ENCODE results near the gene CADPS2. TPM values are rescaled to one million over a fixed set of nuclear protein-coding genes. Genes with fewer than 3 reads are reported as not detected.

The CADPS2 gene
- total RNA-seq, 2 experiments from 2014 or later, result not detected

DNA sequence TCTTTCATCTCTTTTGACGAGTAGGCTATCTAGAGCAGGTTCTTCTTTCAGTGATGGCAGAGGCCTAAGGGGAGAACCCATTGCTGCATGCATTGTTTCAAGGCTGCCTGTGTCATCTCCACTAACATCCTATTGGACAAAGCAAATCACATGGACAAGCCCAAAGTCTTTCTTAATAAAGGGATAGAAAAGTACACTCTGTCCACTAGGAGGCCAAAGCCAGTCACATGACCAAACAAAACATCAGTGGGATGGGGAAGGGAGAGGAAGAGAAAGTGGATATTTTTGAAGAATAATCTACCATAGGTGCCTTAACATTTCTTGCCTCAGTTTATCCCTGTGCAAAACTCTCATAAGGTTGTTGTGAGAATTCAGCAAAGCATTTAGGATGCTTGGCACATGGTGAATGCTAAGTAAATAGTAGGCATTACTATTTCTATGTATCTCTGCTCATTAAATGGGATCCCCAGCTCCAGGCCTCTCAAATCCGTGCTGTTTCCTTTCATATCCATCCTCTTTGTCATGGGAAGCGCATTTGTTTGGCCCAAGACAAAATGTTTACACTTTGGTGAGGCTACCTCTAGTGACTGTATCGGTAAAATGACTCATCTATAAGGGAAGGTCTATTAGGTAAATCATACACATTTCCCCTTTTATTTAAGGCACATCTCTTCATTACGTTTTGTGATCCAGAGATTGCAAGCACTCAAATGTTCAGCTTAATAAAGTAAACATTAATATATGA, 16.7 kb upstream of the CADPS2 start:
- no peak for DNase-seq
- H3K9me3 Mint-ChIP-seq, result peaks cover 1% of the 10 kb centered on the region
- H3K4me3 Mint-ChIP-seq, result no peak overlapping the region
- no peaks in the 10 kb centered on the region for H3K27me3 Mint-ChIP-seq
- no peaks in the 10 kb centered on the region for H3K4me1 Mint-ChIP-seq (ENCODE audit: low read depth)
- ChIA-PET POLR2A (no interaction called here), CTCF (no interaction called here)
- ATAC-seq, result no peak
- no peak overlapping the region for H3K27ac Mint-ChIP-seq
- intact Hi-C loops (cut with micrococcal nuclease), result no loop called here
- TF ChIP-seq, protein P1, sequence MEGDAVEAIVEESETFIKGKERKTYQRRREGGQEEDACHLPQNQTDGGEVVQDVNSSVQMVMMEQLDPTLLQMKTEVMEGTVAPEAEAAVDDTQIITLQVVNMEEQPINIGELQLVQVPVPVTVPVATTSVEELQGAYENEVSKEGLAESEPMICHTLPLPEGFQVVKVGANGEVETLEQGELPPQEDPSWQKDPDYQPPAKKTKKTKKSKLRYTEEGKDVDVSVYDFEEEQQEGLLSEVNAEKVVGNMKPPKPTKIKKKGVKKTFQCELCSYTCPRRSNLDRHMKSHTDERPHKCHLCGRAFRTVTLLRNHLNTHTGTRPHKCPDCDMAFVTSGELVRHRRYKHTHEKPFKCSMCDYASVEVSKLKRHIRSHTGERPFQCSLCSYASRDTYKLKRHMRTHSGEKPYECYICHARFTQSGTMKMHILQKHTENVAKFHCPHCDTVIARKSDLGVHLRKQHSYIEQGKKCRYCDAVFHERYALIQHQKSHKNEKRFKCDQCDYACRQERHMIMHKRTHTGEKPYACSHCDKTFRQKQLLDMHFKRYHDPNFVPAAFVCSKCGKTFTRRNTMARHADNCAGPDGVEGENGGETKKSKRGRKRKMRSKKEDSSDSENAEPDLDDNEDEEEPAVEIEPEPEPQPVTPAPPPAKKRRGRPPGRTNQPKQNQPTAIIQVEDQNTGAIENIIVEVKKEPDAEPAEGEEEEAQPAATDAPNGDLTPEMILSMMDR (IDR thresholded peaks at IDR 0.05), result no peak
- no peaks in the 10 kb centered on the region for H3K36me3 Mint-ChIP-seq (ENCODE audit: low read depth)

DNA sequence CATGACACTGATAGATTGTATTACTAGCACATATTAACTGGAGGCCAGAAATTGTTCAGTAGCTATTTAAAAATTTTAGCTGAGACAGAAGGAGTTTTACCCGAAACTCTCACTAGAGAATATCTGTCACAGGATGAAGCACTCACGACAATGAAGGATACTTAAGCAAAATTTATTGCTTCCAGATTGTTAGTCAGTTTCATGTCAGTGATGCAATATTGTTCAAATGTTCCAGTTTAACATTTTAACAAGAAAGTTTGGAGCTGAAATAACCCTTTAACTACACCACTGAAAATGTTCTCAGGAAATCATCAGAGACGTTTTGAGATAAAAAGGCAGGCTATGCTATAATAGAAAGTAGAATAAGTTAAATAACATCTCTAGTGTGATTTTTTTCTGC, 15.0 kb upstream of the CADPS2 start:
- ATAC-seq, result no peak
- intact Hi-C loops (cut with micrococcal nuclease), result no loop called here
- Mint-ChIP-seq H3K27me3 (no peaks in the 10 kb centered on the region), H3K9me3 (peaks cover 1% of the 10 kb centered on the region), H3K4me3 (no peak overlapping the region), H3K36me3 (ENCODE audit: low read depth) (no peaks in the 10 kb centered on the region), H3K4me1 (ENCODE audit: low read depth) (no peaks in the 10 kb centered on the region), H3K27ac (no peak overlapping the region)
- DNase-seq, result no peak
- ChIA-PET POLR2A (no interaction called here), CTCF (no interaction called here)
- TF ChIP-seq, protein P1 (IDR thresholded peaks at IDR 0.05), result no peak

DNA sequence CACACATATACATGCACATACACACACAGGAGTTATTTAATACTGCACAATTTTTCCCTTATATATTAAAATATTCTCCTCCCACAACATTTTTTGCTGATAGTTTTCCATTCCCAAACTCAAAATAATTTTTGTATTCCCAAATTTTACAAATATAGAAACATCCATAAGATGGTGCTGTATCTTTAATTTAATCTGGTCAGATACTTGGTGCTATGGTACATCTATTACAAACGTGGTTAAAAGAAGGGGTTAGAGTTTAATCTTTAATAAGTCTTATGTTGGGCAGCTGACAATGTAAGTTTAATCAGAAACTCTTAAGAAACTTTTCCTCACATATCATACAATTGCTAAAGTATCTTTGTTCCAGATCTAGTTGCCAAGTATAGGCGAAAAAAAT, 10.2 kb upstream of the CADPS2 start:
- CTCF ChIA-PET, result no interaction called here
- Mint-ChIP-seq H3K27ac (no peak overlapping the region), H3K4me3 (no peak overlapping the region), H3K36me3 (ENCODE audit: low read depth) (no peaks in the 10 kb centered on the region), H3K27me3 (no peaks in the 10 kb centered on the region), H3K4me1 (ENCODE audit: low read depth) (no peaks in the 10 kb centered on the region), H3K9me3 (no peaks in the 10 kb centered on the region)
- intact Hi-C loops (cut with micrococcal nuclease), result no loop called here
- DNase-seq, result no peak
- no peak for ATAC-seq
- POLR2A ChIA-PET, result no interaction called here
- TF ChIP-seq, protein P1 (IDR thresholded peaks at IDR 0.05), result no peak

DNA sequence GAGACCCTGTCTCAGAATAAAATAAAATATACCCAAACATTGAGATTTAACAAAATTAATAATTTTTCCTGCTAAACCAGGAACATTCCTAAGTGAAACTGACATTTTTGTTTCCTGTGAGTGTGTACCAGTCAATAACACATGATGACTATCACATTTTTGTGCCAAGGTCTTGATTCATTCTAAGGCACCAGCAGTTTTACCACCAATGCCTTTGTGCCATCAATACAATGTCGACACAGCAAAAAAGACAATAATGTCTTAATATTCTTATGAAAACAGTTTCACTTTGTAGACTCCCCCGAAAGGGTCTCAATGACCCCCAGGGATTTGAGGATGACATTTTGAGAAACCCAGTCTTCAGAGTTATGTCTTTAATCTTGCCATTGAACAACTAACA, 7.2 kb upstream of the CADPS2 start:
- Mint-ChIP-seq H3K27me3 (peaks cover 9% of the 10 kb centered on the region), H3K4me3 (no peak overlapping the region), H3K9me3 (no peaks in the 10 kb centered on the region), H3K4me1 (ENCODE audit: low read depth) (no peaks in the 10 kb centered on the region), H3K27ac (no peak overlapping the region), H3K36me3 (ENCODE audit: low read depth) (no peaks in the 10 kb centered on the region)
- TF ChIP-seq, protein P1 (IDR thresholded peaks at IDR 0.05), result no peak
- CTCF ChIA-PET, result no interaction called here
- DNase-seq (no peak), ATAC-seq (no peak)
- POLR2A ChIA-PET, result no interaction called here
- intact Hi-C loops (cut with micrococcal nuclease), result no loop called here

DNA sequence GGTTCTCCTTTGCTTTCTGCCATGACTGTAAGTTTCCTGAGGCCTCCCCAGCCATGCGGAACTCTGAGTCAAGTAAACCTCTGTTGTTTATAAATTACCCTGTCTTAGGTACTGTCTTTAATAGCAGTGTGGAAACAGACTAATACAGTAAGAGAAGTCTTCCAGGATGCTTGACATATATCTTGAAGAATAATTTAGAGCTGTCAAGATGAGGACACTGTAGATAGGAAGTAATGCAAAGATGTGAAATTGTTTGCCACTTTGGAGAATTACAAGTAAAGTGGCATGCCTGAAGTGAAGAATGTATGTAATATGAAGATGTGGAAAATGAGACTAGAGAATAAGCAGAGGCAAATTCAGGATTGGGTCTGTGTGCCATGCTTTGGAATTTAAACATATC, 2.9 kb upstream of the CADPS2 start:
- ChIA-PET CTCF (no interaction called here), POLR2A (no interaction called here)
- peaks cover 39% of the 10 kb centered on the region for H3K27me3 Mint-ChIP-seq
- TF ChIP-seq, protein P1 (IDR thresholded peaks at IDR 0.05), result no peak
- intact Hi-C loops (cut with micrococcal nuclease), result no loop called here
- no peak for ATAC-seq
- no peak for DNase-seq
- no peak overlapping the region for H3K4me3 Mint-ChIP-seq
- no peaks in the 10 kb centered on the region for H3K9me3 Mint-ChIP-seq
- H3K27ac Mint-ChIP-seq, result no peak overlapping the region
- no peaks in the 10 kb centered on the region for H3K36me3 Mint-ChIP-seq (ENCODE audit: low read depth)
- peaks cover 7% of the 10 kb centered on the region for H3K4me1 Mint-ChIP-seq (ENCODE audit: low read depth)

Data from activated CD8-positive, alpha-beta T cell treated with anti-CD3 and anti-CD28 coated beads for 36 hours (primary cell).